PC-9 (cell line): ENCODE measurements around the gene TOX2.

ENCODE experiments used
- EZH2 ChIP-seq: fragments of 200-600 bp; sonication (generic); IDR thresholded peaks from 2 replicates; pipeline ENCODE4 v1.8.0; 2017; ENCODE audit warnings: antibody characterized with exemption, low read depth
- TF ChIP-seq, protein P1 (sequence below): fragments of 200-600 bp; sonication (generic); conservative IDR thresholded peaks from 2 replicates; pipeline ENCODE4 v1.6.1; 2017; ENCODE audit warnings: mixed run types, antibody characterized with exemption, mild to moderate bottlenecking, moderate library complexity

DNA sequence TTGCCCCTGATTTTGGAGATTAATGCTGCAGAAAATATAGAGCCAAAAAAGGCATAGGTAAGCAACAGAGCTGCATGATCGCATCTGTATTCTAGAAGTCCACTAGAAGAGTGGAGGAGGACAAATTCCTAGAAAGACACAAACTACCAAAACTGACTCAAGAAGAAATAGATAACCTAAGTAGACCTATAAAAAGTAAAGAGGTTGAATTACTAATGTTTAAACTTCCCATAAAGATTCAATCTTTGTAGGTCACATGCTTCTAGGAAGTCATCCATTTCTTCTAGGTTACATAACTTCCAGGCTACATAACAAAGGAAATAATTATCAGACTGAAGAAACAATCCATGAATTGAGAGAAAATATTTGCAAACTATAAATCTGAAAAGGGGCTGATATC lies 187.9 kb downstream of the TOX2 start:
- TF ChIP-seq, protein P1, sequence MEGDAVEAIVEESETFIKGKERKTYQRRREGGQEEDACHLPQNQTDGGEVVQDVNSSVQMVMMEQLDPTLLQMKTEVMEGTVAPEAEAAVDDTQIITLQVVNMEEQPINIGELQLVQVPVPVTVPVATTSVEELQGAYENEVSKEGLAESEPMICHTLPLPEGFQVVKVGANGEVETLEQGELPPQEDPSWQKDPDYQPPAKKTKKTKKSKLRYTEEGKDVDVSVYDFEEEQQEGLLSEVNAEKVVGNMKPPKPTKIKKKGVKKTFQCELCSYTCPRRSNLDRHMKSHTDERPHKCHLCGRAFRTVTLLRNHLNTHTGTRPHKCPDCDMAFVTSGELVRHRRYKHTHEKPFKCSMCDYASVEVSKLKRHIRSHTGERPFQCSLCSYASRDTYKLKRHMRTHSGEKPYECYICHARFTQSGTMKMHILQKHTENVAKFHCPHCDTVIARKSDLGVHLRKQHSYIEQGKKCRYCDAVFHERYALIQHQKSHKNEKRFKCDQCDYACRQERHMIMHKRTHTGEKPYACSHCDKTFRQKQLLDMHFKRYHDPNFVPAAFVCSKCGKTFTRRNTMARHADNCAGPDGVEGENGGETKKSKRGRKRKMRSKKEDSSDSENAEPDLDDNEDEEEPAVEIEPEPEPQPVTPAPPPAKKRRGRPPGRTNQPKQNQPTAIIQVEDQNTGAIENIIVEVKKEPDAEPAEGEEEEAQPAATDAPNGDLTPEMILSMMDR, result no peak
- no peak for TF ChIP-seq EZH2
